Measurements from ENCODE around the gene METTL8. TPM values are rescaled to one million over a fixed set of nuclear protein-coding genes. Genes with fewer than 3 reads are reported as not detected.

Gene METTL8
- total and polyA plus RNA-seq, 2 of the 13 experiments (the other 11 are each of a cell fraction or from before 2014, with no cell fraction given), result 18.6 to 68.2 TPM

DNA sequence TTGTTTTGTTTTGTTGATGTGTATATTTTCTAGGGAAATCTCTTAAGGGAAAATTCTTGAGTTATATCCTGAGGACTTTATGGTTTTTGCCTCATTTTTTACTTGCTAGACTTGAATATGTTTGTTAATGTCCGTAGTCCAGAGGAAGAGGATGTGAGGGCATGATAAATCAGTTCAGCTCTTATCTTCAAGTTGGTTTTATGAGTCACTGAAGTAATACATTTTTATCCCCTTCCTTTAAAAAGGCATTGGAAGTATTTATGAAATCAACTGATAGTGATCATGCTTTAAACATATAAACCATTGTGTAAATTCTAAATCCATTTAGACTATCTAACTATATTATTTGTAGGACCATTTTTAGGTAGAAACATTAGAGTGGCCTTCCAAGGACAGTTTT, 44.6 kb upstream of the METTL8 start:
- no peaks in the 10 kb centered on the region for H3K27me3 ChIP-seq (ENCODE audit: control insufficient read depth in 1 of 2, insufficient read depth in 2 of 2, low read length in 2 of 2)
- no peak overlapping the region for H3K4me3 ChIP-seq (replicated peaks in 1 of 3; ENCODE audit: insufficient read depth in 1 of 3, low read depth in 2 of 3, low read length in 3 of 3)
- H4K20me1 ChIP-seq (ENCODE audit: insufficient read depth, low read length), result no peaks in the 10 kb centered on the region
- intact Hi-C loops (cut with micrococcal nuclease; ENCODE audit: unreplicated experiment), result no loop called here
- FAIRE-seq, result no peak
- no TSS peak for BruUV-seq (replicated peaks)
- TF ChIP-seq, protein P1, sequence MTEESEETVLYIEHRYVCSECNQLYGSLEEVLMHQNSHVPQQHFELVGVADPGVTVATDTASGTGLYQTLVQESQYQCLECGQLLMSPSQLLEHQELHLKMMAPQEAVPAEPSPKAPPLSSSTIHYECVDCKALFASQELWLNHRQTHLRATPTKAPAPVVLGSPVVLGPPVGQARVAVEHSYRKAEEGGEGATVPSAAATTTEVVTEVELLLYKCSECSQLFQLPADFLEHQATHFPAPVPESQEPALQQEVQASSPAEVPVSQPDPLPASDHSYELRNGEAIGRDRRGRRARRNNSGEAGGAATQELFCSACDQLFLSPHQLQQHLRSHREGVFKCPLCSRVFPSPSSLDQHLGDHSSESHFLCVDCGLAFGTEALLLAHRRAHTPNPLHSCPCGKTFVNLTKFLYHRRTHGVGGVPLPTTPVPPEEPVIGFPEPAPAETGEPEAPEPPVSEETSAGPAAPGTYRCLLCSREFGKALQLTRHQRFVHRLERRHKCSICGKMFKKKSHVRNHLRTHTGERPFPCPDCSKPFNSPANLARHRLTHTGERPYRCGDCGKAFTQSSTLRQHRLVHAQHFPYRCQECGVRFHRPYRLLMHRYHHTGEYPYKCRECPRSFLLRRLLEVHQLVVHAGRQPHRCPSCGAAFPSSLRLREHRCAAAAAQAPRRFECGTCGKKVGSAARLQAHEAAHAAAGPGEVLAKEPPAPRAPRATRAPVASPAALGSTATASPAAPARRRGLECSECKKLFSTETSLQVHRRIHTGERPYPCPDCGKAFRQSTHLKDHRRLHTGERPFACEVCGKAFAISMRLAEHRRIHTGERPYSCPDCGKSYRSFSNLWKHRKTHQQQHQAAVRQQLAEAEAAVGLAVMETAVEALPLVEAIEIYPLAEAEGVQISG (CRISPR knock-in tag; IDR thresholded peaks at IDR 0.05), result no peak
- TF ChIP-seq ZNF550 (CRISPR knock-in tag; IDR thresholded peaks at IDR 0.05; ENCODE audit: borderline replicate concordance) (no peak), HNF1B (CRISPR knock-in tag; IDR thresholded peaks at IDR 0.05) (no peak), JARID2 (CRISPR knock-in tag; IDR thresholded peaks at IDR 0.05; ENCODE audit: insufficient replicate concordance) (no peak), AKAP8 (CRISPR knock-in tag; IDR thresholded peaks at IDR 0.05) (no peak)
- ChIA-PET CTCF (ENCODE audit: low intra/inter-chr PET ratio, low total read pairs) (no interaction called here), POLR2A (no interaction called here)
- 98% methylated on average over 1 of the region's 1 CpG for WGBS (ENCODE audit: low lambda C conversion rate)
- no peak overlapping the region for H3K4me2 ChIP-seq (ENCODE audit: low read depth, low read length)
- no peaks in the 10 kb centered on the region for H3K79me2 ChIP-seq (ENCODE audit: insufficient read depth, low read length)
- H3K9ac ChIP-seq (ENCODE audit: insufficient read depth, low read depth, low read length), result no peak overlapping the region
- H3K36me3 ChIP-seq (replicated peaks in 1 of 2; ENCODE audit: control insufficient read depth in 1 of 2, insufficient read depth in 2 of 2, low read length in 2 of 2), result peaks cover 7 to 55% of the 10 kb centered on the region in 2 experiments; a peak in 4 of 5 replicates
- H2AFZ ChIP-seq (ENCODE audit: low read length), result no peak overlapping the region
- no peak for DNase-seq (ENCODE audit: low spot score)
- ATAC-seq, result no peak
- no peak overlapping the region for H3K27ac ChIP-seq (ENCODE audit: extremely low read length, insufficient read depth, low read length)
- no peaks in the 10 kb centered on the region for H3K9me3 ChIP-seq (ENCODE audit: low read length)
- peaks cover 15% of the 10 kb centered on the region for H3K4me1 ChIP-seq (ENCODE audit: insufficient read depth, low read length)
- in situ Hi-C loops (cut with HindIII; ENCODE audit: extremely low pct_ligation_motif_present, low pct_unique_long_range_greater_than_20kb), result no loop called here

All from HepG2 (cell line).